ENCODE measurements around the gene IQSEC2. TPM values are rescaled to one million over a fixed set of nuclear protein-coding genes. Genes with fewer than 3 reads are reported as not detected.

The IQSEC2 gene
- total and polyA plus RNA-seq, 4 donors, result 9.0 to 24.6 (median 17.4) TPM

DNA sequence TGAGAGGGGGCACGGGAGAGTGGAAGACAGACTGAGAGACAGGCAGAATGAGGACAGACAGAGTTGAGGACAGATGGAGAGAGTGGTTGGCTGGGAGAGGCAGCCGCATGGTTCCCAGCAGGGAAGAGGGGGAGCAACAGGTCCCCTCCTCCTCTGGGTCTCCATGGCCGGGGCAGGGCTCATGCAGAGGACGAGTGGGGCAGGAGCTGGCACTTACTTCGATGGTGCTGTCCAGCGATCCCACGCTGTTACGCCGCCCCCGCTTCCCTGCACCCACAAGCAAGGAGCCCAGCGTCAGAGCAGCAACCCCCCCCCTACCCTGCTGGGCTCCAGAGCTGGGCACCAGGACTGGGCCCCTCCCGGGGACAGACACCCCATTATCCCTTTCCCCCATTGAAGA is 45.8 kb downstream of the IQSEC2 start:
- 77 to 97% methylated on average over 2 to 12 of the region's 12 CpGs for WGBS, 2 donors
- H3K9me3 ChIP-seq (ENCODE audit: control insufficient read depth in 4 of 4, insufficient read depth in 3 of 4, low read length in 3 of 4), result no peaks in the 10 kb centered on the region
- ATAC-seq (ENCODE audit: insufficient read depth, low FRiP score), result no peak

DNA sequence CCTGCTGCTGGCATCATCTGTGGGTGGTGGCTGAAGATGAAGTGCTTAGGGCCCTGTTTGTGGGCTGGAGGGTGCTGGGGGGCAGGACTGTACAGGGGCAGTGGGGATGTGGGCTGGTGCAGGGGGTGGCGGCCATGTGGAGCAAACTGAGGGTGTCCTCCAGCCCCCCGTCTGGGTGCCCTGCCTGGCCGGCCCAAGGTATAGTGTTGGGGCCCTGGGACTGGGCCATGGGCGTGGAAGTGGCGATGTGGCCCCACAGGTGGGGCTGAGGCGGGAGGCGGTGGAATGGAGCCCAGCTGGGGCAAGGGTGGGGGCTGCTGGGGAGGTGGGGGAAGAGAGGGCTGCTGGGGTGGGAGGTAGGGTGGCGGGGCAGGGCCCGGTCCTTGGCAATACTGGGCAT is 46.9 kb downstream of the IQSEC2 start:
- Histone ChIP-seq H3K36me3 (ENCODE audit: control insufficient read depth in 4 of 4, insufficient read depth in 4 of 4, low read length in 4 of 4) (peaks cover 0 to 7% (median under 1%) of the 10 kb centered on the region in 4 donors), H3K27ac (ENCODE audit: low read depth in 1 of 2, low read length in 1 of 2) (no peak overlapping the region), H3K4me3 (no peak overlapping the region), H3K27me3 (ENCODE audit: control insufficient read depth in 3 of 3, insufficient read depth in 3 of 3, low read length in 2 of 3) (peaks cover 0 to 44% (median 17%) of the 10 kb centered on the region in 3 donors), H3K9me3 (ENCODE audit: control insufficient read depth in 4 of 4, insufficient read depth in 3 of 4, low read length in 3 of 4) (no peaks in the 10 kb centered on the region), H3K4me1 (ENCODE audit: control insufficient read depth in 5 of 5, insufficient read depth in 5 of 5, low read length in 5 of 5) (no peaks in the 10 kb centered on the region), H3K9ac (ENCODE audit: insufficient read depth in 1 of 2, low read length in 2 of 2) (no peak overlapping the region)
- TF ChIP-seq, protein P1, sequence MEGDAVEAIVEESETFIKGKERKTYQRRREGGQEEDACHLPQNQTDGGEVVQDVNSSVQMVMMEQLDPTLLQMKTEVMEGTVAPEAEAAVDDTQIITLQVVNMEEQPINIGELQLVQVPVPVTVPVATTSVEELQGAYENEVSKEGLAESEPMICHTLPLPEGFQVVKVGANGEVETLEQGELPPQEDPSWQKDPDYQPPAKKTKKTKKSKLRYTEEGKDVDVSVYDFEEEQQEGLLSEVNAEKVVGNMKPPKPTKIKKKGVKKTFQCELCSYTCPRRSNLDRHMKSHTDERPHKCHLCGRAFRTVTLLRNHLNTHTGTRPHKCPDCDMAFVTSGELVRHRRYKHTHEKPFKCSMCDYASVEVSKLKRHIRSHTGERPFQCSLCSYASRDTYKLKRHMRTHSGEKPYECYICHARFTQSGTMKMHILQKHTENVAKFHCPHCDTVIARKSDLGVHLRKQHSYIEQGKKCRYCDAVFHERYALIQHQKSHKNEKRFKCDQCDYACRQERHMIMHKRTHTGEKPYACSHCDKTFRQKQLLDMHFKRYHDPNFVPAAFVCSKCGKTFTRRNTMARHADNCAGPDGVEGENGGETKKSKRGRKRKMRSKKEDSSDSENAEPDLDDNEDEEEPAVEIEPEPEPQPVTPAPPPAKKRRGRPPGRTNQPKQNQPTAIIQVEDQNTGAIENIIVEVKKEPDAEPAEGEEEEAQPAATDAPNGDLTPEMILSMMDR (IDR thresholded peaks at IDR 0.05; ENCODE audit: control extremely low read depth, extremely low read depth), result no peak
- DNase-seq (no peak), ATAC-seq (ENCODE audit: insufficient read depth, low FRiP score) (no peak)
- 90 to 100% methylated on average over 2 to 9 of the region's 9 CpGs for WGBS, 2 donors

More for the DNA sequence above, 45.8 kb downstream of the IQSEC2 start:
- Histone ChIP-seq H3K27me3 (ENCODE audit: control insufficient read depth in 3 of 3, insufficient read depth in 3 of 3, low read length in 2 of 3) (peaks cover 0 to 46% (median 16%) of the 10 kb centered on the region in 3 donors), H3K9ac (ENCODE audit: insufficient read depth in 1 of 2, low read length in 2 of 2) (no peak overlapping the region), H3K4me1 (ENCODE audit: control insufficient read depth in 5 of 5, insufficient read depth in 5 of 5, low read length in 5 of 5) (no peaks in the 10 kb centered on the region), H3K36me3 (ENCODE audit: control insufficient read depth in 4 of 4, insufficient read depth in 4 of 4, low read length in 4 of 4) (peaks cover 0 to 7% (median under 1%) of the 10 kb centered on the region in 4 donors), H3K27ac (ENCODE audit: low read depth in 1 of 2, low read length in 1 of 2) (no peak overlapping the region), H3K4me3 (no peak overlapping the region)
- TF ChIP-seq, protein P1 (IDR thresholded peaks at IDR 0.05; ENCODE audit: control extremely low read depth, extremely low read depth), result no peak
- no peak for DNase-seq

DNA sequence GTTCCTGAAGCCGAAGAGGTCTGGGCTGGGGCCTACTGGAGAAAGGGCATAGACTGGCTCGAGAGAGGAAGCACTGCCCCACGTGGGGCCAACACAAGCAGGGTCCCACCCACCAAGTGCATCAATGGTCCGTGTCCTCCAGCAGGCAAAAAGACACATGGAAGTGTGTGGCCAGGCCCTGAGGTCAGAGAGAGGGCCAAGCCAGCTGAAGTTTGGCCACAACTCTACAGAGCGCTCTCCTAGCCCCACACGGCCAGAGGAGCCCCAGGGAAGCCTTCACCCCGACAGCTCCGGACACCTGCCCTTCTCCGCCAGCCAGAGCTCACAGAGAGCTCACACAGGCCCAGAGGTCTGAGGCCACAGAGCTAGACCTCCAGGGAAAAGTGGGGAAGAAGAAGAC is 47.8 kb downstream of the IQSEC2 start:
- Histone ChIP-seq H3K27ac (ENCODE audit: low read depth in 1 of 2, low read length in 1 of 2) (no peak overlapping the region), H3K27me3 (ENCODE audit: control insufficient read depth in 3 of 3, insufficient read depth in 3 of 3, low read length in 2 of 3) (peaks cover 0 to 42% (median 10%) of the 10 kb centered on the region in 3 donors), H3K4me1 (ENCODE audit: control insufficient read depth in 5 of 5, insufficient read depth in 5 of 5, low read length in 5 of 5) (no peaks in the 10 kb centered on the region), H3K9me3 (ENCODE audit: control insufficient read depth in 4 of 4, insufficient read depth in 3 of 4, low read length in 3 of 4) (no peaks in the 10 kb centered on the region), H3K9ac (ENCODE audit: insufficient read depth in 1 of 2, low read length in 2 of 2) (no peak overlapping the region), H3K4me3 (no peak overlapping the region), H3K36me3 (ENCODE audit: control insufficient read depth in 4 of 4, insufficient read depth in 4 of 4, low read length in 4 of 4) (peaks cover 0 to 4% (median under 1%) of the 10 kb centered on the region in 4 donors)
- TF ChIP-seq, protein P1 (IDR thresholded peaks at IDR 0.05; ENCODE audit: control extremely low read depth, extremely low read depth), result no peak
- DNase-seq, result no peak
- no peak for ATAC-seq (ENCODE audit: insufficient read depth, low FRiP score)
- WGBS, 2 donors, result 80 to 85% methylated on average over 4 to 9 of the region's 9 CpGs

DNA sequence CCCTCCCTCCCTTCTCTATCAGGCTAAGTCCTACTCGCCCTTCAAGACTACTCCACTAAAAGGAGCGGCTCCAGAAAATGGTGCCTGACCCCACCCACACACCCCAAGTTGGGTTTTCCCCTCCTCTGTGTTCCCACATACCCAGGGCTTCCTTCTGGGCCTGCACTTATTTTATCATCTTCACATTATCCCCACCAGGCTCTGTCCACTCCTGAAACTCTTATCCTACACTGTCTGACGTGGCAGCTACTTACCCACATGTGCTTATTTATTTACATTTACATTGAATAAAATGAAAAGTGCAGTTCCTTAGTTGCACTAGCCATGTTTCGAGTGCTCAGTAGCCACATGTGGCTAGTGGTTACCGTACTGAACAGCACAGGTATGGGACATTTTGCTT is 51.3 kb downstream of the IQSEC2 start:
- WGBS, 2 donors, result 75 to 92% methylated on average over 5 of the region's 5 CpGs
- H3K36me3 ChIP-seq (ENCODE audit: control insufficient read depth in 4 of 4, insufficient read depth in 4 of 4, low read length in 4 of 4), result peaks cover 0 to 2% (median 0%) of the 10 kb centered on the region in 4 donors
- DNase-seq, result no peak
- H3K4me1 ChIP-seq (ENCODE audit: control insufficient read depth in 5 of 5, insufficient read depth in 5 of 5, low read length in 5 of 5), result peaks cover 0 to 5% (median 0%) of the 10 kb centered on the region in 5 donors
- H3K4me3 ChIP-seq, result no peak overlapping the region
- TF ChIP-seq, protein P1 (IDR thresholded peaks at IDR 0.05; ENCODE audit: control extremely low read depth, extremely low read depth), result no peak
- H3K27me3 ChIP-seq (ENCODE audit: control insufficient read depth in 3 of 3, insufficient read depth in 3 of 3, low read length in 2 of 3), result peaks cover 0 to 32% (median 7%) of the 10 kb centered on the region in 3 donors
- no peak for ATAC-seq (ENCODE audit: insufficient read depth, low FRiP score)
- H3K27ac ChIP-seq (ENCODE audit: low read depth in 1 of 2, low read length in 1 of 2), result no peak overlapping the region
- no peak overlapping the region for H3K9ac ChIP-seq (ENCODE audit: insufficient read depth in 1 of 2, low read length in 2 of 2)
- no peaks in the 10 kb centered on the region for H3K9me3 ChIP-seq (ENCODE audit: control insufficient read depth in 4 of 4, insufficient read depth in 3 of 4, low read length in 3 of 4)
